ENCODE data around the gene P2RX6. TPM values are rescaled to one million over a fixed set of nuclear protein-coding genes. Genes with fewer than 3 reads are reported as not detected.
A peak's percentile ranks its signal among the peaks of the same experiment; 100 is the strongest.

Gene P2RX6
- total and polyA plus RNA-seq, 8 donors: 0.09 to 2.9 (median 0.39) TPM; not detected in 1

- Histone ChIP-seq H3K9me3 (no peaks in the 10 kb centered on the region), H3K4me3 (peak overlapping the region; percentile 72 to 96 (median 88)), H3K4me1 (peaks cover 3 to 21% (median 4%) of the 10 kb centered on the region in 3 donors), H3K36me3 (peaks cover 0 to 8% (median 0%) of the 10 kb centered on the region in 3 donors), H3K27me3 (no peaks in the 10 kb centered on the region), H3K27ac (peak overlapping the region in 2 of 4 donors; percentile 85 to 89)
- no peak for TF ChIP-seq CTCF (IDR thresholded peaks at IDR 0.05)
- intact Hi-C loops (cut with DNase I): no loop called here
- DNase-seq (no peak), FAIRE-seq (no peak), ATAC-seq (peak; percentile 1 to 14 (median 11))
- 1 to 2% methylated on average over 12 of the region's 12 CpGs for WGBS, 2 donors
Measured at GRCh38 chr22:20982563-20982882, 32.4 kb upstream of the P2RX6 start.

- no peaks in the 10 kb centered on the region for H3K9me3 ChIP-seq
- TF ChIP-seq CTCF (IDR thresholded peaks at IDR 0.05): no peak
- peaks cover 0 to 9% (median 0%) of the 10 kb centered on the region in 3 donors for H3K36me3 ChIP-seq
- H3K4me1 ChIP-seq: peaks cover 3 to 21% (median 4%) of the 10 kb centered on the region in 3 donors
- no peak for DNase-seq
- no peak for FAIRE-seq
- H3K27me3 ChIP-seq: no peaks in the 10 kb centered on the region
- no peak for ATAC-seq
- 72 to 77% methylated on average over 5 of the region's 5 CpGs for WGBS, 2 donors
- H3K4me3 ChIP-seq: peak overlapping the region in 2 of 4 donors; percentile 84 to 96
- H3K27ac ChIP-seq: no peak overlapping the region
- intact Hi-C loops (cut with DNase I): no loop called here
Measured at GRCh38 chr22:20983081-20983771, 31.7 kb upstream of the P2RX6 start.

GRCh38 chr22:20985720-20986119 is 29.2 kb upstream of the P2RX6 start:
- H3K4me1 ChIP-seq: peaks cover 0 to 13% (median 4%) of the 10 kb centered on the region in 3 donors
- FAIRE-seq: no peak
- ATAC-seq: no peak
- no peaks in the 10 kb centered on the region for H3K9me3 ChIP-seq
- H3K27me3 ChIP-seq: no peaks in the 10 kb centered on the region
- no peak overlapping the region for H3K4me3 ChIP-seq
- peaks cover 0 to 9% (median 0%) of the 10 kb centered on the region in 3 donors for H3K36me3 ChIP-seq
- intact Hi-C loops (cut with DNase I): no loop called here
- H3K27ac ChIP-seq: no peak overlapping the region
- WGBS, 2 donors: 91 to 94% methylated on average over 7 of the region's 7 CpGs
- no peak for TF ChIP-seq CTCF (IDR thresholded peaks at IDR 0.05)
- peak in 1 of 6 donors; percentile 36 for DNase-seq

DNA sequence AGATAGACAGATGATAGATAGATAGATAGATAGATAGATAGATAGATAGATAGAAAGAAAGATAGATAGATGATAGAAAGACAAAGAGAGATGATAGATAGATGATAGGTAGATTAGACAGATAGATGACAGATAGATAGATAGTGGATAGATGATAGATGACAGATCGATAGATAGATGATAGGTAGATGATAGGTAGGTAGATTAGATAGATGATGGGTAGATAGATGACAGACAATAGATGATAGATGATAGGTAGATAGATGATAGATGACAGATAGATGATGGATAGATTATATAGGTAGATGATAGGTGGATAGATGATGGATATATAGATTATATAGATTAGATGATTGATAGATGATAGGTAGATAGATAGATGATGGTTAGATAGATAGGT is 28.6 kb upstream of the P2RX6 start:
- no peak for DNase-seq
- H3K36me3 ChIP-seq: peaks cover 0 to 9% (median 0%) of the 10 kb centered on the region in 3 donors
- H3K4me3 ChIP-seq: no peak overlapping the region
- intact Hi-C loops (cut with DNase I): no loop called here
- H3K27ac ChIP-seq: no peak overlapping the region
- peaks cover 0 to 7% (median under 1%) of the 10 kb centered on the region in 3 donors for H3K4me1 ChIP-seq
- no peak for ATAC-seq
- no peak for TF ChIP-seq CTCF (IDR thresholded peaks at IDR 0.05)
- no peak for FAIRE-seq
- no peaks in the 10 kb centered on the region for H3K9me3 ChIP-seq
- 59 to 91% methylated on average over 1 of the region's 1 CpG for WGBS, 2 donors
- no peaks in the 10 kb centered on the region for H3K27me3 ChIP-seq

DNA sequence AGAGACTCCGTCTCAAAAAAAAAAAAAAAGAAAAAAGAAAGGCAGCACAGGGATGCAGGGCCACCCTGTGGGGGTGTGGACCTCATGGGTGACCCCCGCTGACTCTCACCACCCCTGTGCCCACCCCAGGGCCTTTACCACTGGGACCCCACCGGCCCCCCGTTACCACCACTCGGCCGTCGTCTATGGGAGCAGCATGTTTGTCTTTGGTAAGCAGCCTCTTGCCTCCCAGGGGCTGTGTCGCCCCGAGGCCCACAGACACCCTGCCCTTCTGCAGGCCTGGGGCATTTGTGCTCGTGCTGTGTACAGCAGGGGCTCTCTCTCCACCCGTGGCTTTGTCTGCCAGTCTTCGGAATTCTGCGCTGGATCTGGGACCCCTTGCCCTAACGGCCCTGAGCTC is 27.6 kb upstream of the P2RX6 start:
- FAIRE-seq: no peak
- TF ChIP-seq CTCF (IDR thresholded peaks at IDR 0.05): no peak
- intact Hi-C loops (cut with DNase I): no loop called here

More for the DNA sequence above, 27.6 kb upstream of the P2RX6 start:
- Histone ChIP-seq H3K4me3 (no peak overlapping the region), H3K4me1 (peaks cover 0 to 6% (median 0%) of the 10 kb centered on the region in 3 donors), H3K9me3 (no peaks in the 10 kb centered on the region), H3K36me3 (peaks cover 0 to 17% (median 0%) of the 10 kb centered on the region in 3 donors), H3K27ac (no peak overlapping the region), H3K27me3 (no peaks in the 10 kb centered on the region)
- DNase-seq (peak in 1 of 6 donors; percentile 50), ATAC-seq (no peak)
- WGBS, 2 donors: 89 to 94% methylated on average over 14 of the region's 14 CpGs
